Activated T-cell treated with anti-CD3 and anti-CD28 coated beads, Interleukin-2, amount 50 U/mL, for 48 hours (primary cell): ENCODE results near the gene DSG2.
"Not testable (repeated sequence)": the region's sequence is repeated elsewhere in the genome, so short reads cannot be mapped to it uniquely, and the experiment has no call there.

ENCODE experiments used
- DNase-seq, 2 experiments: peaks; one replicate each; pipeline ENCODE4 v3.0.0-alpha.2; 2020

DSG2 gene

GRCh38 chr18:31497836-31498573 is at the start of gene DSG2:
Gene DSG2 (plus strand): TSS chr18:31498177. CDS start chr18:31498252, 75 bp downstream.
- peak; percentile 31 to 46 for DNase-seq

GRCh38 chr18:31450409-31450808 is 47.6 kb upstream of the DSG2 start:
- no peak for DNase-seq

GRCh38 chr18:31451625-31452024 is 46.4 kb upstream of the DSG2 start:
- no peak for DNase-seq

GRCh38 chr18:31454066-31454708 is 43.8 kb upstream of the DSG2 start:
- DNase-seq, result no peak

GRCh38 chr18:31469629-31470028 is 28.3 kb upstream of the DSG2 start:
- no peak for DNase-seq

- DNase-seq, result no peak
Observed at GRCh38 chr18:31478688-31479087, 19.3 kb upstream of the DSG2 start.

GRCh38 chr18:31482051-31482450 is 15.9 kb upstream of the DSG2 start:
- no peak for DNase-seq

GRCh38 chr18:31483396-31483795 is 14.6 kb upstream of the DSG2 start:
- DNase-seq, result no peak

- DNase-seq, result no peak
Observed at GRCh38 chr18:31484461-31484860, 13.5 kb upstream of the DSG2 start.

- no peak for DNase-seq
Observed at GRCh38 chr18:31486165-31486564, 11.8 kb upstream of the DSG2 start.

- no peak for DNase-seq
Observed at GRCh38 chr18:31487246-31488015, 10.5 kb upstream of the DSG2 start.

GRCh38 chr18:31489311-31489710 is 8.7 kb upstream of the DSG2 start:
- no peak for DNase-seq

- DNase-seq, result no peak
Observed at GRCh38 chr18:31490387-31490786, 7.6 kb upstream of the DSG2 start.

- no peak for DNase-seq
Observed at GRCh38 chr18:31490833-31491232, 7.1 kb upstream of the DSG2 start.

GRCh38 chr18:31491586-31491985 is 6.4 kb upstream of the DSG2 start:
- no peak for DNase-seq

GRCh38 chr18:31492671-31493070 is 5.3 kb upstream of the DSG2 start:
- no peak for DNase-seq

GRCh38 chr18:31493171-31493570 is 4.8 kb upstream of the DSG2 start:
- no peak for DNase-seq

GRCh38 chr18:31493941-31494340 is 4.0 kb upstream of the DSG2 start:
- no peak for DNase-seq

- not testable (repeated sequence) for DNase-seq
Observed at GRCh38 chr18:31494705-31495244, 3.2 kb upstream of the DSG2 start.

- no peak for DNase-seq
Observed at GRCh38 chr18:31497404-31497835, 557 bp upstream of the DSG2 start.

GRCh38 chr18:31498574-31499524 is 872 bp downstream of the DSG2 start:
- no peak for DNase-seq

- DNase-seq, result no peak
Observed at GRCh38 chr18:31500051-31500688, 2.2 kb downstream of the DSG2 start.
